H1 (cell line): Measurements from ENCODE around the gene AMPD3. TPM values are rescaled to one million over a fixed set of nuclear protein-coding genes. Genes with fewer than 3 reads are reported as not detected.

ENCODE experiments used
- CTCF ChIA-PET: fragments of 300-600 bp; sonication (Branson Sonifier 250); formaldehyde crosslinking; loops from one replicate; lab custom pipeline; 2021; ENCODE audit not compliant: partially characterized antibody; lab: Charles Lee
- POLR2A ChIA-PET: fragments of 300-600 bp; sonication (Branson Sonifier 250); formaldehyde crosslinking; loops from one replicate; lab custom pipeline; 2021; ENCODE audit warnings: inconsistent platforms; ENCODE audit not compliant: partially characterized antibody; lab: Charles Lee
- DNase-seq, 2 experiments: peaks; one replicate each; pipeline versions ENCODE4 v3.0.0 to v3.0.0-alpha.2; 2010 to 2022; ENCODE audit warnings: low spot score in 2 of 2, low read depth in 1 of 2, mixed read lengths in 1 of 2
- FAIRE-seq: peaks from 2 replicates; lab custom pipeline; 2011; peaks lifted over from hg19 to GRCh38; lab: Jason Lieb, UNC
- H2AFZ ChIP-seq: 2 replicates; pipeline ENCODE4 v1.8.1; 2012; ENCODE audit warnings: low read length, inconsistent platforms
- H2AK5ac ChIP-seq: 2 replicates; pipeline ENCODE4 v1.6.1; 2013; ENCODE audit warnings: low read depth, low read length
- H2BK120ac ChIP-seq: replicated peaks from 2 replicates; pipeline ENCODE3; 2013; ENCODE audit warnings: low read depth, low read length, inconsistent platforms
- H2BK12ac ChIP-seq: 2 replicates; pipeline ENCODE4 v1.6.1; 2013; ENCODE audit warnings: low read depth, low read length
- H2BK15ac ChIP-seq: 2 replicates; pipeline ENCODE4 v1.6.1; 2013; ENCODE audit warnings: low read length
- H2BK20ac ChIP-seq: 2 replicates; pipeline ENCODE4 v1.6.1; 2013; ENCODE audit warnings: low read length
- H2BK5ac ChIP-seq: 2 replicates; pipeline ENCODE4 v1.6.1; 2013; ENCODE audit warnings: low read depth, low read length
- H3K14ac ChIP-seq: 2 replicates; pipeline ENCODE4 v1.6.1; 2013; ENCODE audit warnings: inconsistent platforms; ENCODE audit not compliant: insufficient read length
- H3K18ac ChIP-seq: 2 replicates; pipeline ENCODE4 v1.6.1; 2013; ENCODE audit warnings: low read length; ENCODE audit errors: extremely low read depth
- H3K23ac ChIP-seq: 2 replicates; pipeline ENCODE4 v1.6.1; 2013; ENCODE audit warnings: inconsistent platforms; ENCODE audit not compliant: insufficient read length
- H3K23me2 ChIP-seq: 2 replicates; pipeline ENCODE4 v1.6.1; 2013; ENCODE audit warnings: low read depth, low read length
- H3K27ac ChIP-seq: 2 replicates; pipeline ENCODE4 v1.6.1; 2011; ENCODE audit warnings: low read depth, low read length, inconsistent platforms
- H3K27me3 ChIP-seq, 4 experiments: replicated peaks in 1 of 4; 1 replicate in 1 of 4; 2 replicates in 3 of 4; pipeline versions ENCODE4 v1.6.1 to v1.8.1; 2011 to 2013; ENCODE audit warnings: low read length in 3 of 4, mild to moderate bottlenecking in 3 of 4, inconsistent platforms in 2 of 4, mixed read lengths in 2 of 4, moderate library complexity in 1 of 4; ENCODE audit not compliant: control insufficient read depth in 3 of 4, insufficient read depth in 3 of 4; ENCODE audit errors: extremely low read depth in 1 of 4
- H3K36me3 ChIP-seq, 4 experiments: 2 replicates each; pipeline versions ENCODE4 v1.6.1 to v1.8.1; 2011 to 2013; ENCODE audit warnings: mild to moderate bottlenecking in 4 of 4, low read length in 3 of 4, moderate library complexity in 2 of 4, control low read depth in 1 of 4, inconsistent platforms in 1 of 4; ENCODE audit not compliant: insufficient read depth in 4 of 4, control insufficient read depth in 2 of 4
- H3K4ac ChIP-seq: replicated peaks from 2 replicates; pipeline ENCODE3; 2013; ENCODE audit warnings: low read length, low read depth, mixed read lengths, inconsistent platforms; ENCODE audit not compliant: insufficient read length
- H3K4me1 ChIP-seq, 4 experiments: replicated peaks in 1 of 4; 1 replicate in 1 of 4; 2 replicates in 3 of 4; pipeline versions ENCODE4 v1.6.1 to v1.8.1; 2011 to 2013; ENCODE audit warnings: low read length in 3 of 4, inconsistent platforms in 2 of 4, mixed read lengths in 1 of 4; ENCODE audit not compliant: insufficient read depth in 4 of 4, control insufficient read depth in 3 of 4
- H3K4me2 ChIP-seq, 2 experiments: 2 replicates each; pipeline versions ENCODE4 v1.6.1 to v1.8.1; 2011 to 2013; ENCODE audit warnings: low read depth in 2 of 2, low read length in 2 of 2, control low read depth in 1 of 2, inconsistent platforms in 1 of 2, mild to moderate bottlenecking in 1 of 2; ENCODE audit not compliant: insufficient read depth in 1 of 2
- H3K4me3 ChIP-seq, 4 experiments: fragments of 200-600, 300-600 bp in 1 of 4; sonication (generic), shearing (Covaris generic), sonication (Bioruptor Twin) in 1 of 4; 2 replicates each; pipeline versions ENCODE4 v1.5.1 to v1.8.1; 2011 to 2016; ENCODE audit warnings: low read length in 4 of 4, low read depth in 3 of 4, control low read depth in 2 of 4, inconsistent platforms in 2 of 4, mild to moderate bottlenecking in 2 of 4, mixed read lengths in 1 of 4, moderate library complexity in 1 of 4; ENCODE audit not compliant: insufficient read depth in 2 of 4; ENCODE audit errors: extremely low read depth in 1 of 4
- H3K56ac ChIP-seq: replicated peaks from 2 replicates; pipeline ENCODE3; 2013; ENCODE audit warnings: low read depth, mild to moderate bottlenecking, mixed read lengths, low read length, inconsistent platforms; ENCODE audit not compliant: insufficient read length
- H3K79me1 ChIP-seq: 2 replicates; pipeline ENCODE4 v1.6.1; 2013; ENCODE audit warnings: low read depth, low read length, control low read depth
- H3K79me2 ChIP-seq, 2 experiments: 2 replicates each; pipeline versions ENCODE4 v1.6.1 to v1.8.1; 2012 to 2013; ENCODE audit warnings: low read length in 2 of 2, mild to moderate bottlenecking in 2 of 2, inconsistent platforms in 1 of 2; ENCODE audit not compliant: insufficient read depth in 2 of 2, control insufficient read depth in 1 of 2
- H3K9ac ChIP-seq, 4 experiments: replicated peaks in 1 of 4; 1 replicate in 1 of 4; 2 replicates in 3 of 4; pipeline versions ENCODE4 v1.6.1 to v1.8.1; 2011 to 2013; ENCODE audit warnings: low read depth in 3 of 4, low read length in 3 of 4, control low read depth in 2 of 4, mild to moderate bottlenecking in 2 of 4, moderate library complexity in 2 of 4, inconsistent platforms in 1 of 4; ENCODE audit errors: extremely low read depth in 1 of 4
- H3K9me3 ChIP-seq, 2 experiments: 2 replicates each; pipeline versions ENCODE4 v1.6.1 to v1.8.1; 2012 to 2013; ENCODE audit warnings: mild to moderate bottlenecking in 2 of 2, moderate library complexity in 2 of 2, control low read depth in 1 of 2, inconsistent platforms in 1 of 2, low read depth in 1 of 2, low read length in 1 of 2, mixed read lengths in 1 of 2; ENCODE audit not compliant: insufficient read depth in 2 of 2
- H4K20me1 ChIP-seq, 2 experiments: replicated peaks in 1 of 2; 2 replicates each; pipeline versions ENCODE3 to v1.8.1; 2011 to 2013; ENCODE audit warnings: inconsistent platforms in 2 of 2, low read length in 2 of 2, mild to moderate bottlenecking in 1 of 2; ENCODE audit not compliant: insufficient read depth in 2 of 2, control insufficient read depth in 1 of 2
- H4K5ac ChIP-seq: 2 replicates; pipeline ENCODE4 v1.6.1; 2013; ENCODE audit warnings: low read length, low read depth, mixed read lengths, inconsistent platforms; ENCODE audit not compliant: insufficient read length
- H4K8ac ChIP-seq: 2 replicates; pipeline ENCODE4 v1.8.0; 2013; ENCODE audit warnings: mild to moderate bottlenecking, moderate library complexity, low read length, inconsistent platforms; ENCODE audit not compliant: insufficient read depth; ENCODE audit errors: extremely low read depth
- H4K91ac ChIP-seq: replicated peaks from 2 replicates; pipeline ENCODE3; 2013; ENCODE audit warnings: low read length, mixed read lengths, inconsistent platforms; ENCODE audit not compliant: insufficient read length
- BACH1 ChIP-seq: IDR thresholded peaks from 2 replicates; pipeline ENCODE4 v1.6.1; 2012; ENCODE audit warnings: low read length, improper control_type of control experiment
- CEBPB ChIP-seq: IDR thresholded peaks from 2 replicates; pipeline ENCODE4 v1.6.1; 2012; ENCODE audit warnings: low read depth, low read length
- EP300 ChIP-seq, 2 experiments: IDR thresholded peaks; 1 replicate in 1 of 2; 2 replicates in 1 of 2; pipeline ENCODE4 v1.6.1; 2011 to 2012; ENCODE audit warnings: low read depth in 2 of 2, low read length in 2 of 2, mild to moderate bottlenecking in 2 of 2, borderline replicate concordance in 1 of 2, inconsistent platforms in 1 of 2, moderate library complexity in 1 of 2
- EZH2 ChIP-seq: fragments of 200-600 bp; sonication (generic); IDR thresholded peaks from 2 replicates; pipeline ENCODE4 v1.7.1; 2012; ENCODE audit warnings: low read depth, mild to moderate bottlenecking, moderate library complexity, low read length, inconsistent platforms; ENCODE audit not compliant: severe bottlenecking
- JUN ChIP-seq: IDR thresholded peaks from 2 replicates; pipeline ENCODE4 v1.6.1; 2011; ENCODE audit warnings: low read depth, mild to moderate bottlenecking, improper control_type of control experiment, low read length
- MAFK ChIP-seq: IDR thresholded peaks from 2 replicates; pipeline ENCODE4 v1.6.1; 2012; ENCODE audit warnings: low read depth, mild to moderate bottlenecking, improper control_type of control experiment, low read length
- POLR2AphosphoS5 ChIP-seq: IDR thresholded peaks from 2 replicates; pipeline ENCODE4 v1.6.1; 2011; ENCODE audit warnings: low read depth, low read length
- RBBP5 ChIP-seq: IDR thresholded peaks from 2 replicates; pipeline ENCODE4 v1.7.1; 2012; ENCODE audit warnings: low read depth, mild to moderate bottlenecking, inconsistent platforms, low read length, moderate library complexity, borderline replicate concordance
- SRF ChIP-seq: IDR thresholded peaks from 2 replicates; pipeline ENCODE4 v1.6.1; 2011; ENCODE audit warnings: mild to moderate bottlenecking, low read depth, low read length, moderate library complexity
- WGBS, 2 experiments: shearing (Covaris generic) in 1 of 2; methylation state at CpG; one replicate each; pipeline versions ENCODE4 v1.1.6 to v1.1.7; 2013 to 2015; ENCODE audit warnings: low lambda C conversion rate in 2 of 2, mixed read lengths in 2 of 2, inconsistent platforms in 1 of 2, low coverage in 1 of 2, missing lambda C conversion rate in 1 of 2; ENCODE audit not compliant: insufficient replicate concordance in 2 of 2, insufficient coverage in 1 of 2, insufficient read length in 1 of 2; ENCODE audit errors: extremely low coverage in 1 of 2, missing lambda C conversion rate in 1 of 2; 5-methylcytosine and 5-hydroxymethylcytosine counted together
- polyA plus RNA-seq, 7 experiments: library from polyadenylated mRNA; depleted of rRNA in 3 of 7; stranded (reverse) in 5 of 7; unstranded in 2 of 7; fragments of >200 nt in 5 of 7; fragments of 200-250 nt in 2 of 7; gene quantifications; 1 replicate in 5 of 7; 2 replicates in 1 of 7; 4 replicates in 1 of 7; pipeline versions ENCODE4 v1.2.1 to v1.2.3, GENCODE V29; 2011 to 2013; ENCODE audit warnings: missing spikeins in 2 of 7, mixed read lengths in 2 of 7
- total RNA-seq: library from RNA; stranded (reverse); fragmentation: NEBNext Ultra II Directional; extraction: Animal tissue kit (Norgen Biotek cat#: 25700); gene quantifications from 2 replicates; pipeline ENCODE4 v1.2.1, GENCODE V29; 2021

AMPD3 gene
- total and polyA plus RNA-seq, 2 of the 8 experiments (the other 6 are each of a cell fraction or from before 2014, with no cell fraction given) = 4.0 to 6.3 TPM

DNA sequence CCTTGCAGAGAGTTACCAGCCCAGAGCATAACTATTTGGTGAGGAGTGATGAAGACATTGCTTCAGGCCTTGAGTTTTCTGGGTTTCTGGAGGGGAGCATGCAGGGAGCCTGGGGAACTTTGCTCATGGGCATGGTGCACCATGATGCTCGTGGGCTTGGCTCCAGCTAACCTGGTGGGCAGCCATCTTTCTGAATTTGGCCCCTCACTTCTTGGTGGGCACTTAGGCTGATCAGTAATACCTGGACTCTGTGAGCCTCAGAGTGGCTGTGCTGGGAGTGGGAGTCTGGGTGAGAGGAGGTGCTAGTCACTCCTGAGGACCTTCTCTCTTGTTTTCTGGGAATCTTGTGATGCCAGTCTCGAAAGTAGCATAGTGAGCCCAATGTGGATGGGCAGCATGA is 30.6 kb downstream of the AMPD3 start:
- H3K56ac ChIP-seq = no peak overlapping the region
- no peak overlapping the region for H2BK5ac ChIP-seq
- FAIRE-seq (no peak), DNase-seq (no peak)
- H3K23ac ChIP-seq = no peak overlapping the region
- H4K8ac ChIP-seq = no peak overlapping the region
- H3K9me3 ChIP-seq = no peaks in the 10 kb centered on the region
- H3K4me3 ChIP-seq = no peak overlapping the region
- POLR2A ChIA-PET = no interaction called here
- no peaks in the 10 kb centered on the region for H3K79me1 ChIP-seq
- H2AK5ac ChIP-seq = no peak overlapping the region
- no peak overlapping the region for H3K9ac ChIP-seq
- 100% methylated on average over 1 of the region's 2 CpGs; no CpG with 5 or more reads in 1 of the 2 experiments for WGBS, 2 experiments
- no peaks in the 10 kb centered on the region for H3K23me2 ChIP-seq
- H3K79me2 ChIP-seq = no peaks in the 10 kb centered on the region
- H3K27me3 ChIP-seq = no peaks in the 10 kb centered on the region
- no peaks in the 10 kb centered on the region for H4K20me1 ChIP-seq
- peaks cover 0 to 1% (median 0%) of the 10 kb centered on the region in 4 experiments; a peak in 1 of 7 replicates for H3K4me1 ChIP-seq
- H3K14ac ChIP-seq = no peak overlapping the region
- no peak overlapping the region for H2BK20ac ChIP-seq
- no peak overlapping the region for H4K5ac ChIP-seq
- H3K4ac ChIP-seq = no peak overlapping the region
- CTCF ChIA-PET = interaction anchor here (0.7 kb wide), 1 partner anchor 168 kb away, joined by 3 read pairs; no protein-coding TSS in a partner anchor
- no peak overlapping the region for H3K27ac ChIP-seq
- no peak overlapping the region for H2BK120ac ChIP-seq
- H3K18ac ChIP-seq = no peak overlapping the region
- no peak overlapping the region for H2BK15ac ChIP-seq
- no peak overlapping the region for H2AFZ ChIP-seq
- no peak overlapping the region for H3K4me2 ChIP-seq
- H3K36me3 ChIP-seq = no peaks in the 10 kb centered on the region
- H4K91ac ChIP-seq = no peak overlapping the region
- no peak overlapping the region for H2BK12ac ChIP-seq
- TF ChIP-seq MAFK (no peak), JUN (no peak), EP300 (IDR thresholded peaks at IDR 0.05; ENCODE audit: borderline replicate concordance in 1 of 2, low read depth in 2 of 2, low read length in 2 of 2) (no peak), BACH1 (no peak), CEBPB (no peak), EZH2 (no peak), RBBP5 (no peak), SRF (no peak), POLR2AphosphoS5 (no peak)
